Activated CD8-positive, alpha-beta memory T cell treated with anti-CD3 and anti-CD28 coated beads for 48 hours (primary cell): ENCODE measurements around the gene MBD3L3.
"Not testable (repeated sequence)": the region's sequence is repeated elsewhere in the genome, so short reads cannot be mapped to it uniquely, and the experiment has no call there.

Experiments
- DNase-seq, 3 experiments: peaks; one replicate each; pipeline ENCODE4 v3.0.0-alpha.2; 2020; ENCODE audit warnings: low read depth in 2 of 3, low spot score in 2 of 3

Gene MBD3L3

GRCh38 chr19:7058576-7058975 is at the start of gene MBD3L3:
Gene MBD3L3 (minus strand): TSS chr19:7058676. CDS start chr19:7058605, 71 bp downstream.
- not testable (repeated sequence) for DNase-seq

- DNase-seq, result no peak
Measured at GRCh38 chr19:7106711-7107657, 48.5 kb upstream of the MBD3L3 start.

GRCh38 chr19:7104747-7105447 is 46.4 kb upstream of the MBD3L3 start:
- DNase-seq, result no peak

- no peak for DNase-seq
Measured at GRCh38 chr19:7101498-7102253, 43.2 kb upstream of the MBD3L3 start.

- no peak for DNase-seq
Measured at GRCh38 chr19:7099597-7099921, 41.1 kb upstream of the MBD3L3 start.

- peak; percentile 71 to 76 (median 72) for DNase-seq
Measured at GRCh38 chr19:7098701-7099596, 40.5 kb upstream of the MBD3L3 start.

GRCh38 chr19:7098096-7098495 is 39.6 kb upstream of the MBD3L3 start:
- DNase-seq, result no peak

- no peak for DNase-seq
Measured at GRCh38 chr19:7088999-7089398, 30.5 kb upstream of the MBD3L3 start.

GRCh38 chr19:7083076-7083956 is 24.8 kb upstream of the MBD3L3 start:
- no peak for DNase-seq

GRCh38 chr19:7078008-7078407 is 19.5 kb upstream of the MBD3L3 start:
- DNase-seq, result no peak

- DNase-seq, result no peak
Measured at GRCh38 chr19:7076151-7076550, 17.7 kb upstream of the MBD3L3 start.

GRCh38 chr19:7074705-7075282 is 16.3 kb upstream of the MBD3L3 start:
- DNase-seq, result no peak

- DNase-seq, result no peak
Measured at GRCh38 chr19:7072541-7072940, 14.1 kb upstream of the MBD3L3 start.

- no peak for DNase-seq
Measured at GRCh38 chr19:7069904-7070226, 11.4 kb upstream of the MBD3L3 start.

- peak; percentile 91 to 94 (median 91) for DNase-seq
Measured at GRCh38 chr19:7069042-7069903, 10.8 kb upstream of the MBD3L3 start, which contains the start of gene ZNF557. Gene ZNF557 (plus strand): TSS chr19:7069703. CDS start chr19:7075075, 5,372 bp downstream.

GRCh38 chr19:7068599-7068998 is 10.1 kb upstream of the MBD3L3 start:
- DNase-seq, result no peak

GRCh38 chr19:7067716-7068115 is 9.2 kb upstream of the MBD3L3 start:
- DNase-seq, result no peak

GRCh38 chr19:7067122-7067521 is 8.6 kb upstream of the MBD3L3 start:
- not testable (repeated sequence) for DNase-seq
